Lower lobe of right lung (tissue), 2 donors: Measurements from ENCODE around the gene ZFAND3. TPM values are rescaled to one million over a fixed set of nuclear protein-coding genes. Genes with fewer than 3 reads are reported as not detected.

ENCODE experiments used
- ATAC-seq, 2 donors: fragments of 200-7000 bp; cut with Tn5 transposase; one replicate each; pipeline ENCODE4 v1.9.1; 2020 to 2022; ENCODE audit warnings: mild to moderate bottlenecking in 2 of 2, moderate library complexity in 2 of 2
- DNase-seq: peaks from one replicate; pipeline ENCODE4 v3.0.0-alpha.2; 2020
- H3K27ac ChIP-seq: fragments of 200-600 bp; one replicate; pipeline ENCODE4 v1.8.0; 2022
- H3K27me3 ChIP-seq: fragments of 200-600 bp; one replicate; pipeline ENCODE4 v1.8.0; 2022; ENCODE audit warnings: low read depth
- H3K36me3 ChIP-seq: fragments of 200-600 bp; one replicate; pipeline ENCODE4 v1.8.0; 2022; ENCODE audit warnings: mild to moderate bottlenecking
- H3K4me1 ChIP-seq: fragments of 200-600 bp; one replicate; pipeline ENCODE4 v1.8.0; 2022
- H3K4me3 ChIP-seq: fragments of 200-600 bp; one replicate; pipeline ENCODE4 v1.8.0; 2022; ENCODE audit warnings: mild to moderate bottlenecking
- H3K9me3 ChIP-seq: fragments of 200-600 bp; one replicate; pipeline ENCODE4 v1.8.0; 2022
- intact Hi-C: fragments of 100-400 bp; cut with DNase I; formaldehyde crosslinking; loops from one replicate; pipeline ENCODE4 v1.11.0; 2022
- total RNA-seq: library from RNA; stranded (reverse); fragmentation: NEBNext Ultra II Directional; extraction: Animal tissue kit (Norgen Biotek cat#: 25700); gene quantifications from one replicate; pipeline ENCODE4 v1.2.1, GENCODE V29; 2021
- TF ChIP-seq, protein P1 (sequence below): fragments of 200-600 bp; IDR thresholded peaks from one replicate; pipeline ENCODE4 v1.8.0; 2022; ENCODE audit warnings: antibody characterized with exemption, mild to moderate bottlenecking
- donor health status: DM: no; HTN: yes; CAD: no; lungs with severe emphysema.

ZFAND3 gene
- total RNA-seq, 1 donor from 2014 or later = 83.3 TPM

DNA sequence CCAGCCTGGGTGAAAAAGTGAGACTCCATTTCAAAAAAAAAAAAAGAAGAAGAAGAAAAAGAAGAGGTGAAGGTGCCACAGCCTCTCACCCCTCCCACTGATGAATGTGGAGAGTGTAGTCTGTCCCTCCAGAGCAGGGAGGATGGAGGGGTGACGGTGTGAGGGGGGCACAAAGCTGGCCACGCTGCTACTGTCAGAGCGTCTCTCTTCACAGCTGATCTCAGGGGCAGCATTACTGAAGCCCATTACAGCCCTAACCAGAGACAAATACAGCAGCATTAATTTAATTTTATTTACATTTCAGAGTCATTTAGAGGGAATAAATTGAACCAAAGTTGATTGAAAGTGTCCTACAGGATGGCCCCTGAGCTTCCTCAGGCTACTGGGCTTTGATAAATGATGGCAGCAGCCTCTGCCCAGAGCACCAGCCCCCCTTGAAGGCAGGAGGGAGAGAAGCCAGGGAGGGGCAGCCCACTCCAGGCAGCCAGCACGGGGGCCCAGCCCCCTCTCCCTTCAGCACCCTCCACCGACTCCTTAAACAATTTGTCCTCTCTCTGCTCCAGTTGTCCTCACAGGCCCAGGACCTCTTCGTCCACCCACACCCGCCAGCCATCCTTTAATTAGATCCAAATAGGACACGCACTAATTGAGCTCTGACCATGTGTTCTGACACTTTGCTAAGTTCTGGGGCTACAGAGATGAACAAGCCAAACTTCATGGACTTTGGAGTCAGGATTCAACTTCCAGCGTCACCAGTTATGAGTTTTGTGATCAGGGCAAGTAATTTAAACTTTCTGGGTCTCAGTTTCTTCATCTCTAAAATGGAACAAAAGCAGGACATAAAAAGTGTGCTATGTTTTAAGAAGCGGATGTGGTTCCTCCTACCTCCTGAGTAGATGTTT is 18.6 kb upstream of the ZFAND3 start:
- Histone ChIP-seq H3K4me3 (no peak overlapping the region), H3K9me3 (no peaks in the 10 kb centered on the region), H3K27ac (no peak overlapping the region), H3K27me3 (no peaks in the 10 kb centered on the region), H3K4me1 (peaks cover 6% of the 10 kb centered on the region), H3K36me3 (no peaks in the 10 kb centered on the region)
- intact Hi-C loops = no loop called here
- DNase-seq (peak; percentile 10), ATAC-seq (no peak)
- TF ChIP-seq, protein P1, sequence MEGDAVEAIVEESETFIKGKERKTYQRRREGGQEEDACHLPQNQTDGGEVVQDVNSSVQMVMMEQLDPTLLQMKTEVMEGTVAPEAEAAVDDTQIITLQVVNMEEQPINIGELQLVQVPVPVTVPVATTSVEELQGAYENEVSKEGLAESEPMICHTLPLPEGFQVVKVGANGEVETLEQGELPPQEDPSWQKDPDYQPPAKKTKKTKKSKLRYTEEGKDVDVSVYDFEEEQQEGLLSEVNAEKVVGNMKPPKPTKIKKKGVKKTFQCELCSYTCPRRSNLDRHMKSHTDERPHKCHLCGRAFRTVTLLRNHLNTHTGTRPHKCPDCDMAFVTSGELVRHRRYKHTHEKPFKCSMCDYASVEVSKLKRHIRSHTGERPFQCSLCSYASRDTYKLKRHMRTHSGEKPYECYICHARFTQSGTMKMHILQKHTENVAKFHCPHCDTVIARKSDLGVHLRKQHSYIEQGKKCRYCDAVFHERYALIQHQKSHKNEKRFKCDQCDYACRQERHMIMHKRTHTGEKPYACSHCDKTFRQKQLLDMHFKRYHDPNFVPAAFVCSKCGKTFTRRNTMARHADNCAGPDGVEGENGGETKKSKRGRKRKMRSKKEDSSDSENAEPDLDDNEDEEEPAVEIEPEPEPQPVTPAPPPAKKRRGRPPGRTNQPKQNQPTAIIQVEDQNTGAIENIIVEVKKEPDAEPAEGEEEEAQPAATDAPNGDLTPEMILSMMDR = no peak

GRCh38 chr6:37801605-37801940 is 18.0 kb upstream of the ZFAND3 start:
- Histone ChIP-seq H3K27ac (no peak overlapping the region), H3K4me3 (no peak overlapping the region), H3K36me3 (no peaks in the 10 kb centered on the region), H3K4me1 (peaks cover 6% of the 10 kb centered on the region), H3K27me3 (no peaks in the 10 kb centered on the region), H3K9me3 (no peaks in the 10 kb centered on the region)
- intact Hi-C loops = no loop called here
- no peak for ATAC-seq
- DNase-seq = no peak
- TF ChIP-seq, protein P1 = no peak

DNA sequence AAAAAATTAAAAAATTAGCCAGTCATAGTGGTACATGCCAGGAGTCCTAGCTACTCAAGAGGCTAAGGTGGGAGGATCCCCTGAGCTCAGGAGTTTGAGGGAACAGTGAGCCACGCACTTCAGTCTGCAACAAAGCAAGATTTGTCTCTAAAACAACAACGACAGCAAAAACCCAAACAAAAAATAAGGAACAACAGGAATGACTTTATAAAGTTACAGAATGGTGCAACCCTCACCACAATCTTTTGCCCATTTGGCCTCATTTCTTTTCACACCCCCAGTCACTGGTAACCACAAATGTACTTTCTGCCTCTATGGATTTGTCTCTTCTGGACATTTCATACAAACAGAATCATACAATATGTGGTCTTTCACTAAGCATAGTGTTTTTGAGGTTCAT is 16.7 kb upstream of the ZFAND3 start:
- Histone ChIP-seq H3K9me3 (no peaks in the 10 kb centered on the region), H3K27me3 (no peaks in the 10 kb centered on the region), H3K27ac (no peak overlapping the region), H3K4me1 (peaks cover 6% of the 10 kb centered on the region), H3K4me3 (no peak overlapping the region), H3K36me3 (no peaks in the 10 kb centered on the region)
- TF ChIP-seq, protein P1 = no peak
- ATAC-seq = peak; percentile 46 to 51
- intact Hi-C loops = no loop called here
- DNase-seq = no peak

- Histone ChIP-seq H3K27me3 (no peaks in the 10 kb centered on the region), H3K9me3 (no peaks in the 10 kb centered on the region), H3K4me1 (peaks cover 6% of the 10 kb centered on the region), H3K4me3 (no peak overlapping the region), H3K36me3 (no peaks in the 10 kb centered on the region), H3K27ac (no peak overlapping the region)
- intact Hi-C loops = no loop called here
- ATAC-seq (no peak), DNase-seq (no peak)
- TF ChIP-seq, protein P1 = no peak
These were observed 14.9 kb upstream of the ZFAND3 start for GRCh38 chr6:37804586-37804985.

- TF ChIP-seq, protein P1 = no peak
- DNase-seq = no peak
- Histone ChIP-seq H3K4me1 (peaks cover 6% of the 10 kb centered on the region), H3K27me3 (no peaks in the 10 kb centered on the region), H3K27ac (no peak overlapping the region), H3K4me3 (no peak overlapping the region), H3K36me3 (no peaks in the 10 kb centered on the region), H3K9me3 (no peaks in the 10 kb centered on the region)
- intact Hi-C loops = no loop called here
- ATAC-seq = no peak
These were observed 13.3 kb upstream of the ZFAND3 start for GRCh38 chr6:37806213-37806612.
